ENCODE measurements around the gene LGI2.

LGI2 gene

GRCh38 chr4:25000639-25001038 is 30.1 kb downstream of the LGI2 start:
- no peak for TF ChIP-seq CTCF (IDR thresholded peaks at IDR 0.05; ENCODE audit: control insufficient read depth, extremely low read depth, insufficient read depth)
- no peak overlapping the region for H3K4me3 ChIP-seq (ENCODE audit: low read depth, low read length)
- DNase-seq (ENCODE audit: low read depth) = no peak

- no peak overlapping the region for H3K4me3 ChIP-seq (ENCODE audit: low read depth, low read length)
- DNase-seq (ENCODE audit: low read depth) = no peak
- no peak for TF ChIP-seq CTCF (IDR thresholded peaks at IDR 0.05; ENCODE audit: control insufficient read depth, extremely low read depth, insufficient read depth)
Observed at GRCh38 chr4:24999392-25000089, 31.2 kb downstream of the LGI2 start.

DNA sequence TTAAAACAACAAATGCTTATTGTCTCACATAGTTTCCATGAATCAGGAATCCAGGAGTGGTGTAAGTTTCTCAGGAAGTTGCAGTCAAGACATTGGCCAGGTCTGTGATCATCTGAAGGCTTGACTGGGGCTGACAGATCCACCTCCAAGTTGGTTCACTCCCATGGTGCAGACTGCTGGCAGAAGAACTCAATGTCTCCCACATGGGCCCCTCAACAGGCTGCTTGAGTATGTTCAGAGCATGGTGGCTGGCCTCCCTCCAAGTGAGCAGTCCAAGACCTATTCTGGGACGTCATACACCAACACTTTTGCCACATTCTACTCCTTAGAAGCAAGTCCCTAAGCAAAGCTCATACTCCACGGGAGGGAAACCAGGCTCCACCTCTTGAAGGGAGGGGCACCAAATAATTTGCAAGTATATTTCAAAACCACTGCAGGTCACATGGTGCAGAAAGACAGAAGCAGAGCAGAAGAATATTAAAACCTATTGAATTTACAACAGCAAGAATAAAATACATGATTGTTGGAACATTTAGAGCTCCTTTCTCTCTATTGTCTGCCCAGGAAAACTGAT is 35.3 kb downstream of the LGI2 start:
- no peak for TF ChIP-seq CTCF (IDR thresholded peaks at IDR 0.05; ENCODE audit: control insufficient read depth, extremely low read depth, insufficient read depth)
- DNase-seq (ENCODE audit: low read depth) = no peak

GRCh38 chr4:24993551-24994080 is 37.1 kb downstream of the LGI2 start:
- no peak for TF ChIP-seq CTCF (IDR thresholded peaks at IDR 0.05; ENCODE audit: control insufficient read depth, extremely low read depth, insufficient read depth)
- no peak overlapping the region for H3K4me3 ChIP-seq (ENCODE audit: low read depth, low read length)
- no peak for DNase-seq (ENCODE audit: low read depth)

More for the DNA sequence above, 35.3 kb downstream of the LGI2 start:
- H3K4me3 ChIP-seq (ENCODE audit: low read depth, low read length) = no peak overlapping the region

DNA sequence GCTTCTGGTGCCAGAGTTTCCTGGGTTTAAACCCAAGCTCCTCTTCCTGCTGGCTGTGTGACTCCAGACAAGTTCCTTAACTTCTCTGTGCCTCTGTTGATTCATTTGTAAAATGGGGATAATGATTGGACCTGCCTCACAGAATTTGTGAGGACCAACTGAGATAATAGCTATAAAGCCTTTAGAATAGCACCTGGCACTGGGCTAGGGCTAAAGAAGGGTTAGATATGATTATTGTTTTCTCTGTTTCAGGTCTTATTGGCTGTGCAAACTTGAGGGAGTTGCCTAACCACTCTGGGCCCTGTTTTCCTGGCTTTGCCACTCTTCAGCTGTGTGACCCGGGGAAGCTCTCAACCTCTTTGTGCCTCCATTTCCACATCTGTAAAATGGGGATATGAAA is 37.8 kb downstream of the LGI2 start:
- no peak for DNase-seq (ENCODE audit: low read depth)
- H3K4me3 ChIP-seq (ENCODE audit: low read depth, low read length) = no peak overlapping the region
- TF ChIP-seq CTCF (IDR thresholded peaks at IDR 0.05; ENCODE audit: control insufficient read depth, extremely low read depth, insufficient read depth) = no peak

GRCh38 chr4:24991015-24991414 is 39.7 kb downstream of the LGI2 start:
- TF ChIP-seq CTCF (IDR thresholded peaks at IDR 0.05; ENCODE audit: control insufficient read depth, extremely low read depth, insufficient read depth) = no peak
- H3K4me3 ChIP-seq (ENCODE audit: low read depth, low read length) = no peak overlapping the region
- no peak for DNase-seq (ENCODE audit: low read depth)
